PC-9 (cell line): Measurements from ENCODE around the gene TMEM267.

ENCODE experiments used
- CTCF ChIP-seq: fragments of 200-600 bp; sonication (generic); conservative IDR thresholded peaks from 2 replicates; pipeline ENCODE4 v1.6.1; 2017; ENCODE audit warnings: mixed run types, antibody characterized with exemption, mild to moderate bottlenecking, moderate library complexity
- EZH2 ChIP-seq: fragments of 200-600 bp; sonication (generic); IDR thresholded peaks from 2 replicates; pipeline ENCODE4 v1.8.0; 2017; ENCODE audit warnings: antibody characterized with exemption, low read depth

GRCh38 chr5:43410414-43410813 lies 73.3 kb downstream of the TMEM267 start:
- TF ChIP-seq CTCF: no peak
- TF ChIP-seq EZH2: no peak
